CD4-positive, CD25-positive, alpha-beta regulatory T cell (primary cell): Measurements from ENCODE around the gene MOGAT1. TPM values are rescaled to one million over a fixed set of nuclear protein-coding genes. Genes with fewer than 3 reads are reported as not detected.

Experiments used
- ATAC-seq, 2 donors: fragments of 150-1000 bp; cut with Tn5 transposase; one replicate each; pipeline ENCODE4 v1.10.0; 2021; ENCODE audit warnings: low read depth in 2 of 2, moderate number of reproducible peaks in 2 of 2, moderate library complexity in 1 of 2
- DNase-seq, 3 donors: peaks; one replicate each; pipeline versions ENCODE4 v3.0.0 to v3.0.0-alpha.2; 2012 to 2022; ENCODE audit warnings: mixed read lengths in 1 of 3
- H3K27ac ChIP-seq: one replicate; pipeline ENCODE4 v1.7.0; 2013; ENCODE audit warnings: mild to moderate bottlenecking, low read length; ENCODE audit not compliant: insufficient read depth, poor library complexity, severe bottlenecking
- H3K27me3 ChIP-seq: one replicate; pipeline ENCODE4 v1.7.0; 2013; ENCODE audit warnings: low read length; ENCODE audit not compliant: control insufficient read depth, insufficient read depth
- H3K36me3 ChIP-seq: one replicate; pipeline ENCODE4 v1.7.0; 2013; ENCODE audit warnings: mild to moderate bottlenecking, low read length, moderate library complexity; ENCODE audit not compliant: control insufficient read depth, insufficient read depth
- H3K4me1 ChIP-seq: 2 replicates; pipeline ENCODE4 v1.7.0; 2013; ENCODE audit warnings: mild to moderate bottlenecking, low read length; ENCODE audit not compliant: insufficient read depth, control insufficient read depth, poor library complexity, severe bottlenecking
- H3K4me3 ChIP-seq: one replicate; pipeline ENCODE4 v1.7.0; 2013; ENCODE audit warnings: low read depth, mild to moderate bottlenecking, low read length, moderate library complexity
- H3K9me3 ChIP-seq, 2 experiments: 1 replicate in 1 of 2; 2 replicates in 1 of 2; pipeline ENCODE4 v1.7.0; 2013; ENCODE audit warnings: low read length in 2 of 2, mild to moderate bottlenecking in 1 of 2, moderate library complexity in 1 of 2; ENCODE audit not compliant: control insufficient read depth in 2 of 2
- H3K27ac Mint-ChIP-seq, 3 donors: one replicate each; pipeline ENCODE4 v1.8.0; 2020 to 2022; ENCODE audit warnings: mild to moderate bottlenecking in 3 of 3, mixed read lengths in 3 of 3, moderate library complexity in 2 of 3
- H3K27me3 Mint-ChIP-seq: one replicate; pipeline ENCODE4 v1.8.0; 2022; ENCODE audit warnings: mild to moderate bottlenecking, mixed read lengths
- H3K36me3 Mint-ChIP-seq: one replicate; pipeline ENCODE4 v1.8.0; 2020; ENCODE audit warnings: mixed read lengths
- H3K4me1 Mint-ChIP-seq, 4 donors: one replicate each; pipeline ENCODE4 v1.8.0; 2020 to 2022; ENCODE audit warnings: mixed read lengths in 4 of 4, mild to moderate bottlenecking in 1 of 4
- H3K4me3 Mint-ChIP-seq, 4 donors: one replicate each; pipeline ENCODE4 v1.8.0; 2020 to 2022; ENCODE audit warnings: mild to moderate bottlenecking in 4 of 4, mixed read lengths in 4 of 4, moderate library complexity in 3 of 4
- H3K9me3 Mint-ChIP-seq, 7 donors: one replicate each; pipeline ENCODE4 v1.8.0; 2020 to 2022; ENCODE audit warnings: mixed read lengths in 7 of 7, mild to moderate bottlenecking in 3 of 7, moderate library complexity in 2 of 7
- polyA plus RNA-seq, 4 donors: library from polyadenylated mRNA; unstranded; fragments of 300-500 nt; fragmentation: Illumina TruSeq; gene quantifications; one replicate each; pipeline ENCODE4 v1.2.3, GENCODE V29; 2021
- total RNA-seq: library from RNA; stranded (reverse); gene quantifications from one replicate; pipeline ENCODE4 v1.2.3, GENCODE V29; 2022

The MOGAT1 gene
- total and polyA plus RNA-seq, 5 donors from 2014 or later, result not detected

DNA sequence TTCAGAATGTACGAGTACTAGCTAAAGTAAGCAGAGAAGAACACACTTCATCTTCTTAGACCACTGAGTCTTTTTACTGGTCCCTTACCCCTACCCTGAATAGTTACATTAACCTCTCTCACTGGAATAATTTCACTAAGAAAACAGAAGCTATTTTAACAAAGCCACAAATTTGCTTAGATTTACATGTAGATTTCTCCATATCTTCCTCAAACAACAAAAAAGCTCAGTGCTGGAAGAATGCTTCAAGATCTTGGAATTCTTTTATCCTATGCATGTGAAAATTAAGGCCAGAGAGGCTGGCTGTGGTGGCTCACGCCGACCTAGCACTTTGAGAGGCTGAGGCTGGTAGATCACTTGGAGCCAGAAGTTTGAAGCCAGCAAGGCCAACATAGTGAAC is 35.2 kb downstream of the MOGAT1 start:
- Mint-ChIP-seq H3K9me3 (no peaks in the 10 kb centered on the region), H3K27ac (no peak overlapping the region), H3K4me3 (no peak overlapping the region), H3K4me1 (peaks cover 0 to 5% (median 3%) of the 10 kb centered on the region in 4 donors), H3K36me3 (no peaks in the 10 kb centered on the region), H3K27me3 (peaks cover 48% of the 10 kb centered on the region)
- H3K36me3 ChIP-seq, result no peaks in the 10 kb centered on the region
- no peak overlapping the region for H3K4me3 ChIP-seq
- H3K9me3 ChIP-seq, result no peaks in the 10 kb centered on the region
- DNase-seq, result no peak
- ATAC-seq, result no peak
- peaks cover 22% of the 10 kb centered on the region for H3K27me3 ChIP-seq
- H3K27ac ChIP-seq, result no peak overlapping the region
- H3K4me1 ChIP-seq, result peaks cover 3% of the 10 kb centered on the region

DNA sequence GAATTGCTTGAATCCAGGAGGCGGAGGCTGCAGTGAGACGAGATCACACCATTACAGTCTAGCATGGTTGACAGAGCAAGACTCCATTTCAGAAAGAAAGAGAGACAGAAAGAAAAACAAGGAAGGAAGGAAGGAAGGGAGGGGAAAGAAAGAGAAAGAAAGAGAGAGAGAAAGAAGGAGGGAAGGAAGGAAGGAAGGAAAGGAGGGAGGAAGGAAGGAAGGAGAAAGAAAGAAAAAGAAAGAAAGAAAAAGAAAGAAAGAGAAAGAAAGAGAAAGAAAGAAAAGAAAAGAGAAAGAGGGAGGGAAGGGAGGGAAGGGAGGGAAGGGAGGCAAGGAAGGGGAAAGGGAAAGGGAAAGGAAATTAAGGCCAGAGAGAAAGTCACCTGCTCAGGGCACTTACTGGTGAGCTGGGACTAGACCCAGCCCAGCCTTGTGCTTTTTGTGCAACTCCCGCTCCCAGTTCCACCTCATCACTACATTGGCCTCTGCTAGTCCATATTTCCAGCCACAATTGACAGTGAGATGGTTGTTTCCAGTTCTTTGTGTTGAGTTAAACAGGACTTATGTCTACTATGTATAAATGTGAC is 35.7 kb downstream of the MOGAT1 start:
- no peaks in the 10 kb centered on the region for H3K36me3 ChIP-seq
- ATAC-seq (no peak), DNase-seq (no peak)
- no peaks in the 10 kb centered on the region for H3K36me3 Mint-ChIP-seq
- H3K27me3 Mint-ChIP-seq, result peaks cover 48% of the 10 kb centered on the region
- no peak overlapping the region for H3K4me3 ChIP-seq
- H3K27ac ChIP-seq, result no peak overlapping the region
- no peaks in the 10 kb centered on the region for H3K9me3 ChIP-seq
- H3K4me1 ChIP-seq, result no peaks in the 10 kb centered on the region
- H3K4me1 Mint-ChIP-seq, result no peaks in the 10 kb centered on the region
- H3K4me3 Mint-ChIP-seq, result no peak overlapping the region
- H3K27me3 ChIP-seq, result peaks cover 17% of the 10 kb centered on the region
- H3K9me3 Mint-ChIP-seq, result no peaks in the 10 kb centered on the region
- no peak overlapping the region for H3K27ac Mint-ChIP-seq

DNA sequence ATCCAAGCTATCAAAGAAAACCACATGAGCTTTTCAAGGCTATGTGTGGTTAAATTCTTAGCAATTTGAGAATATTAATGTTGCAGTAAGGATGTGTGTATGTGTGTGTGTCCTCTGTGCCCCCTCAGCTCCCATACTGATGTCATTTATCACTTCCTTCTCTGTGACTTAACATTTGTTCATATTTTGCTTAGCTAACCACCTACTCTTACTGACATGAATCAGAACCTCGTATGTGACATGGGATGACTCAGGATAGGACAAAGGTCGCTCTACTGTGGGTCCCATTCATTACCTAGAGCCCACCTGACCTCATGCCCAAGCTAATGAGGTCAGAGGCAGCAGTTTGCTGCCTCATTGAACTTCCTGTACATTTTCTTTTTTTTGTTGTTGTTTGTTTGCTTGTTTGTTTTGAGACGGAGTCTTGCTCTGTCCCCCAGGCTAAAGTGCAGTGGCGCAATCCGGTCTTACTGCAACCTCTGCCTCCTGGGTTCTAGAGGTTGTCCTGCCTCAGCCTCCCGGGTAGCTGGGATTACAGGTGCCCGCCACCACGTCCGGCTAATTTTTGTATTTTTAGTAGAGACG is 36.3 kb downstream of the MOGAT1 start:
- Histone ChIP-seq H3K27me3 (peaks cover 16% of the 10 kb centered on the region), H3K4me1 (no peaks in the 10 kb centered on the region), H3K9me3 (no peaks in the 10 kb centered on the region), H3K27ac (no peak overlapping the region), H3K36me3 (no peaks in the 10 kb centered on the region), H3K4me3 (no peak overlapping the region)
- Mint-ChIP-seq H3K27me3 (peaks cover 47% of the 10 kb centered on the region), H3K4me1 (no peaks in the 10 kb centered on the region), H3K9me3 (no peaks in the 10 kb centered on the region), H3K27ac (no peak overlapping the region), H3K36me3 (no peaks in the 10 kb centered on the region), H3K4me3 (no peak overlapping the region)
- ATAC-seq (peak; percentile 41 to 44), DNase-seq (peak in 1 of 3 donors; percentile 14)

DNA sequence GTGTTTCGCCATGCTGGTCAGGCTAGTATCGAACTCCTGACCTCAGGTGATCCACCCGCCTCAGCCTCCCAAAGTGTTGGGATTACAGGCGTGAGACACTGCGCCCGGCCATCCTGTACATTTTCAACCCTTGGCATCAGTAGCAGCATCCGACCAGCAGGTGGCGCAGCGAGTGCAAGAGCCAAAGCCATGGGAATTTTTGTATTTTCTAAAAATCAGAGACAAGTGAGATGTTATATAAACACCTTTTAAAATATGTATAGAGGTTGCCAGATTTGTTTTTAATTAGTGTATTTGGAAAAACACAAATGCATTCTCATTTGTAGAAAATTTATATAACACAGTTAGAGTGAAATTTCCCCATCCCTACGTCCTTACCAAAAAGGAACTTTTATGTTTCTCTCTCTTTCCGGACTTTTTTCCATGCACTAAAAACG is 36.8 kb downstream of the MOGAT1 start:
- no peak overlapping the region for H3K4me3 Mint-ChIP-seq
- Histone ChIP-seq H3K27ac (no peak overlapping the region), H3K27me3 (peaks cover 16% of the 10 kb centered on the region)

DNA sequence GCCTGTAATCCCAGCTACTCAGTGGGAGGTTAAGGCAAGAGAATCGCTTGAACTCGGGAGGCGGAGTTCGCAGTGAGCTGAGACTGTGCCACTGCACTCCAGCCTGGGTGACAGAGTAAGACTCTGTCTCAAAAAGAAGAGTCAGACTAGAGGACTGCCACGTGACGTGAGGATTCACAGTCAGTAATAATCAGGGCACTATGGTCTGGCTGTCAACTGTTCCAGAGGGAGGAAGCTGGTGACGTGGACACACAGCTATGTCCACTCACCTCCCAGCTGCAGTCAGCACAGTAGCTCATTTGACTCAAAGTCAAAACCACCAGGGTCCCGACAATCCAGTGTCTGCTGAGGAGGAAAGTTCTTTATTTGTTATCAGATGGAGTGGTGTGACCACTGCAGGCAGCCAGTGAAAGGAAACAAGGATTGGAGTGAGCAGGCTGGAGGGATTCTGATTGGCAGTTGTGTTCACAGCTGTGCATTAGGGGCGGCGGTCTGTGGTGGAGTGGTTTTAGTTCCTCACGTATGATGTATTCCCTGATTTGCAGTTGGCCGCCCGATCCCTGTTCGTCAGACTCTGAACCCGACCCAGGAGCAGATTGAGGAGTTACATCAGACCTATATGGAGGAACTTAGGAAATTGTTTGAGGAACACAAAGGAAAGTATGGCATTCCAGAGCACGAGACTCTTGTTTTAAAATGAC is 37.9 kb downstream of the MOGAT1 start:
- H3K27me3 ChIP-seq, result peaks cover 14% of the 10 kb centered on the region
- no peak overlapping the region for H3K27ac Mint-ChIP-seq
- ATAC-seq (peak; percentile 28 to 52), DNase-seq (no peak)
- H3K36me3 ChIP-seq, result no peaks in the 10 kb centered on the region
- no peaks in the 10 kb centered on the region for H3K4me1 ChIP-seq
- no peaks in the 10 kb centered on the region for H3K4me1 Mint-ChIP-seq
- H3K9me3 Mint-ChIP-seq, result no peaks in the 10 kb centered on the region
- no peaks in the 10 kb centered on the region for H3K9me3 ChIP-seq
- H3K27ac ChIP-seq, result no peak overlapping the region
- no peaks in the 10 kb centered on the region for H3K36me3 Mint-ChIP-seq
- H3K4me3 ChIP-seq, result no peak overlapping the region
- peaks cover 36% of the 10 kb centered on the region for H3K27me3 Mint-ChIP-seq
- no peak overlapping the region for H3K4me3 Mint-ChIP-seq

More for the DNA sequence above, 36.8 kb downstream of the MOGAT1 start:
- no peaks in the 10 kb centered on the region for H3K4me1 ChIP-seq
- ATAC-seq, result no peak
- peak; percentile 57 to 64 (median 64) for DNase-seq
- H3K36me3 ChIP-seq, result no peaks in the 10 kb centered on the region
- H3K27me3 Mint-ChIP-seq, result peaks cover 42% of the 10 kb centered on the region
- no peak overlapping the region for H3K27ac Mint-ChIP-seq
- H3K4me3 ChIP-seq, result no peak overlapping the region
- H3K9me3 Mint-ChIP-seq, result no peaks in the 10 kb centered on the region
- no peaks in the 10 kb centered on the region for H3K9me3 ChIP-seq
- no peaks in the 10 kb centered on the region for H3K4me1 Mint-ChIP-seq
- H3K36me3 Mint-ChIP-seq, result no peaks in the 10 kb centered on the region

DNA sequence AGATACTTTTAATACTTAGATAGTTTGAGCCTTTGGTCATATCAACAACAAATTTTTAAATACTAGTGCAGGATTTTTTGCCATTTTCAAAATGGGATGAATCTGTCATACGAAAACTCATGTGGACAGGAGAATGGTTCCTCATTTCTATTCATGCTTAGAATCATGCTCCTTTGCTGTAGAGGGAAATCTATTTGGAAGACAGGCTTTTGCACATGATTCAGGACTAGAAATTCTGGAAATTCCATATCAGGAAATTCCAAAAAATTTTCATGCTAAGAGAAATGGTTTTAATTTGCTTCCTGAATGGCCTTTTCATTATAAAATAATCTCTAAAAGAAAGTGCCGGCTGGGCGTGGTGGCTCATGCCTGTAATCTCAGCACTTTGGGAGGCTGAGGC is 39.3 kb downstream of the MOGAT1 start:
- Histone ChIP-seq H3K36me3 (no peaks in the 10 kb centered on the region), H3K9me3 (no peaks in the 10 kb centered on the region), H3K4me1 (no peaks in the 10 kb centered on the region), H3K4me3 (no peak overlapping the region), H3K27ac (no peak overlapping the region), H3K27me3 (peaks cover 14% of the 10 kb centered on the region)
- DNase-seq, result no peak
- Mint-ChIP-seq H3K27ac (no peak overlapping the region), H3K27me3 (peaks cover 35% of the 10 kb centered on the region), H3K4me3 (no peak overlapping the region), H3K4me1 (no peaks in the 10 kb centered on the region), H3K36me3 (no peaks in the 10 kb centered on the region), H3K9me3 (no peaks in the 10 kb centered on the region)
- ATAC-seq, result no peak

DNA sequence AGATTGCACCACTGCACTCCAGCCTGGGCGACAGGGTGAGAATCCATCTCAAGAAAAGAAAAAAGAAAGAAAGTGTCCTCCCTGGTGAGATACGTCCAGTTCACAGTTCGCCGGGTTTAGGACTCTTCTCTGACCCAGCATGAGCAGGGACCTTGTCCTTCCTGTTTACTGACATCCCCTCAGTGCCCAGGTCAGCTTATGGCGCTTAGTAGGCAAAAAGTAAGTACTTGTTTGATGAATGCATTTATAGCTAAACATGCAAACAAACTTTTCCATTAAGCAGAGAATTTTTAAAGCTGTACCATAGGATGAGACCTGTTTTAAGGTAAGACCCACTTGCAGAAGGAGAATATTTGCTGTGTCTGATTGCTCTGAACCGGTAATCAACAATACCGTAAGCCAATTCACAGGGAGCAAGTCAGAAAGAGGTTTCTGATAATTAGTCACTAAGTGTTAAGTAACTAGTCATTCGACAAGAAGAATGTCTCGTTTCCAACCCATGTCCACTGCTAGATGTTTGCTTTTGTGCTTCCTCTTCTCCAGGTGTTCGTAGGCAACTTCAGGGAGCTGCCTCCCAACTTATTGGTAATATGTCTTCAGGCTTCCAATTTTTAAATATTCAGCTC is 40.0 kb downstream of the MOGAT1 start:
- ATAC-seq, result no peak
- no peaks in the 10 kb centered on the region for H3K9me3 Mint-ChIP-seq
- peaks cover 14% of the 10 kb centered on the region for H3K27me3 ChIP-seq
- H3K36me3 ChIP-seq, result no peaks in the 10 kb centered on the region
- no peak overlapping the region for H3K27ac ChIP-seq
- peaks cover 30% of the 10 kb centered on the region for H3K27me3 Mint-ChIP-seq
- H3K4me1 Mint-ChIP-seq, result no peaks in the 10 kb centered on the region
- no peaks in the 10 kb centered on the region for H3K36me3 Mint-ChIP-seq
- DNase-seq, result no peak
- H3K4me1 ChIP-seq, result no peaks in the 10 kb centered on the region
- H3K4me3 Mint-ChIP-seq, result no peak overlapping the region
- no peak overlapping the region for H3K4me3 ChIP-seq
- no peaks in the 10 kb centered on the region for H3K9me3 ChIP-seq
- no peak overlapping the region for H3K27ac Mint-ChIP-seq
